NOMO-1 treated with dmso at 0.1 percent for 144 hours (cell line): ENCODE measurements around the gene MYO1G.

Experiments
- DNase-seq: peaks from one replicate; lab custom pipeline; 2025; ENCODE audit not compliant: unreplicated experiment; lab: John Stamatoyannopoulos, UW

The MYO1G gene

DNA sequence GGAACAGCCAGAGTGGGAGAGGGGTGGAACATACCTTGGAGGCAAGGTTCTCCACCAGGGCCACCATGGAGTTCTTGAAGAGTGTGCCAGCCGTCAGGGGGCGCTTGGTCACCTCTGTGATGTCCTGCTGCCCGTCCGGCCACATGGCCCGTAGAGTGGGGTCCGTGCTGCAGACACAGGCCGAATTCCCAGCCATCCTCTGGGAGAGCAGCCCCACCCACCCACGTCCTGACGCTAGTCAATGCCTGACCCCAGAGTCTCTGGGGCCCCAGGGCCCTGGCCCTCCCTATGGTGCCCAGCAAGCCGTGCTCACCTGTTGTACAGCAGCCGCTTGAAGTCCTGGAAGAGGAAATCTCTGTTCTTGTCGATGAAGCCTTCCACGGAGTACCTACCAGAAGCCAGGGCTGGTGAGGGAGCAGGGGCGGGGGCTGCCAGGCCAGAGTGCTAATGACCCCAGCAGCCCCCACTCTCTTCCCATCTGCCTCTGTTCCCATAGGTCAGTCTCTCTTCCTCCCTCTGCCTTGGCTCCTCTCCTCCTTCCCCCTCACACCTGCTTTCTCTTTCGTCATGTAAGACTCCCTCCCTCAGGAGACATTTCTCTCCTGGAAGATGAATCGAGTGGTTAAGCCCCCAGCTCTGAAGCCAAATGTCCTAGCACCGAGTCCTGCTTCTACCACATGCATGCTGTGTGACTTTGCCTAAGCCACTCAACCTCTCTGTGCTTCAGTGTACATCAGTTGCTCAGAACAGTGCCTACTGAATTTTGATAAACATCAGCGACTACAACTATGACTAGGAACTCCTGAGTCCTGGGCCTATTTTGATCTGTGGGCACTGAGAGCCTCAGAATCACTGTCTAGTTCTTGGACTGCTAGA, 11.0 kb downstream of the MYO1G start:
- no peak for DNase-seq

DNA sequence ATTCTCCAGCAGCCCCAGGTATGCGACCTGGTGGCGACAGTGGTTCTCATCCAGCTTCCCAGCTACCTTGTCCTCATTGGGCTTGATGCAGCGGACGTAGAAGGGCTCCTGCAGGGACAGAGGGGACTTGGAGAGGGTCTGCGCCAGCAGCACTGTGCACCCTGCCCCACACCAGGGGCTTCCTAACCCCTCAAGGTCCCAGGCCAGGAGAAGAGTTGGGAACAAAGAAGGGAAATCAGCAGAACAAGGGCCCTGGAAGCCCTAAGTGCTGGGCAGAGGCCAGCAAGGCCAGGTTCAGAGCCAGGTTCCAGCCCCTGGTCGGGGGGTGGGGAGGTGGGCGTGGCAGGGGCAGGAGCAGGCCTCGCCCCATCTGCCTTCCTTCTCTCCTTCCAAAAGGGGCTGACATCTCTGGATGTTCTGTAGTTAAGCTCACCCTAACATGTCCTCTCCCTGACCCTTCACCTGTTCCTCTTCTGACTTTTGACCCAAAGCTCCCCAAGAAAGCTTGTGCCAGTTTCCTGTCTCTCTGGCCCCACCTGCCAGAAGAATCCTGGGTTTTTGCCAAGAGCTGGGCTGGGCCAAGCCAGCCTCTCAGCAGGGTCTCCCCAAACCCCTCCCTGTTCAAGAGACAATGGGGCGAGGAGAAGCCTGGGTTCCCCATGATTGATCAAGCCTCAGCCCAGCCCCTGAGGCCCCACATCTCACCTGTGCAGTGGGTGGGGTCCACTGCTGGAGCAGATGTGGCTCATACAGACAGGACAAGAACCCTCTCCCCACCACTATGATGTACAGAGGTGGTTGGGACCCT, 11.9 kb downstream of the MYO1G start:
- no peak for DNase-seq

DNA sequence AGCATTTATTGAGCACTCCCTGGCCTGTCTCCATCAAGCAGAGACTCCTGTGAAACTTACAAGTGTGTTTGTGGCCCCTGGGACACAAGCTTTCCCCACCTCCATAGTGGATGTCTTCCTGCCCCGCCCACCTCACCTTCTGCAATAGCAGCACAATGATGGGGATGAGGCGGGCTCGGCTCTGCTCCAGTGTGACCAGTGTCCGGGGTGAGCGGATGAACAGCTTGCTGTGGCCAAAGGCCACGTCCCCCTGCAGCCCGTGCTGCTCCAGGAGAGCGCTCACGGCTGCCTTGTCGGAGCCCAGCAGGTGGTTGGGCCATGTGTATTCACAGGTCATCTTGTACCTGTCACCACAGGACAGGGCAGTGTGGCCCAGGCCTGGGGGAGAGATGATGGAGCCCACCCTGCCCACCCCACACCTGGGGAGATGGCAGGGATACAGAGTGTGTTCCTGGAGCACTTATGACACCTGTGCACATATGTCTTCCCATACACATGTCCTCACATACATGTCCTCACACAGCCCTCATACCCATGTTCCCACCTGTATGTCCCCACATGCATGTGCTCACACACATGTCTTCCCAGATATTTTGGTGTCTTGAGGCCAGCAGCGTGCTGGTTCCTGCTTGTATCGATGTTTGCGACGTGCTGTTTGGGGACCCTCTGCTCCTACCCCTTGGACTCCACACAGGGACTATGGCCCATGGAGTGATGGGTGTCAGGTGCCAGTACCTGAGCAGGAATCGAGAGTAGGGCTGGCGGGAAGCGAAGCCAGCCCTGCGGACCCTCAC, 12.7 kb downstream of the MYO1G start:
- DNase-seq, result no peak

DNA sequence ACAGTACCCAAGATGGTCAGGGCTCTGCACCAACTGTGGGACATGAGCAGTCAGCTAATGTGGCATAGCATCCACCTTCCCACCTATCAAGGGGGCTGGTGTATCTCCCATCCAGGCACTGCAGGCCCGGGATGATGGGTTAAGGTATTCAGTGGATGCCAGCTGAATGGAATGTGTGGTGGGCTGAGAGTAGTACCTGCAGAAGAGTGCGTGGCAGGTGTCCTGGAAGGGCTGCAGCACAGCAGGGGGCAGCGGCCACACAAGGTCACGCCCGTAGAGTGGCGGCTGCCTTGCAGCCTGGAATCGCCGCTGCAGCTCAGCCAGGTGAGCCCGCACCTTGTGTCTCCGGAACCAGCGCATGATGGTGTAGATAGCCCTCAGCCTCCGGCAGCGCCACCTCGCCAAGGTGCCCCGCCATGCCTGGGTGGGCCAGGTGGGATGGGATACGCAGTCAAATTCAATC, 13.3 kb downstream of the MYO1G start:
- no peak for DNase-seq

DNA sequence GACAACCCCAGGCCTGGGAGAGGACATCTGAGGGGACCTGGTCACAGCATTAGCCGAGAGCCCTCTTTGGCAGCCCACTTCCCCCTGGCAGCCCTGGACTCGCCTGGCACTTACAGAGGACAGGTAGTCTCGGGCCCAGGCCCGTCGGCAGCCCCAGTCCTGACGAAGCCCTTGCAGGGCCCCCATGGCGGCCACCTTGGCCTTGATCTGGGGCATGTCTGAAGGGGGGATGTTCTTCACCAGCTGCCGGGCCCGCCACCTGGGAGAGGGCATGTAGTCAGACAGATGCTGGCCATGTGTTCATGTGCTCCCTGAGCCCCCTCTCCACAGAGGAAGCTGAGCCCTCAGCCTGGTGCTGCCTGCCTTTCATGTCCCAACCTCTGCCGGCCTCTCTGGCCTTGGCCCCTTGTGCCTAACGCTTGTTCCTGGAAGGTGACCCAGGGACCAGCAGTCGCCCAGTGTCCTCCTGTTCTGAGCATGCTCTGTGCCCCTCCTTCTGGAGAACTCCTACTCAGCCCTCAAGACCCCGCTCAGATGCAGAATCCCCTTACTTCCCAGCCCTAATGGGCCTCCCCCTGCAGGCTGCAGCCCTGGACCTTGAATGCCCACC, 13.9 kb downstream of the MYO1G start:
- no peak for DNase-seq

DNA sequence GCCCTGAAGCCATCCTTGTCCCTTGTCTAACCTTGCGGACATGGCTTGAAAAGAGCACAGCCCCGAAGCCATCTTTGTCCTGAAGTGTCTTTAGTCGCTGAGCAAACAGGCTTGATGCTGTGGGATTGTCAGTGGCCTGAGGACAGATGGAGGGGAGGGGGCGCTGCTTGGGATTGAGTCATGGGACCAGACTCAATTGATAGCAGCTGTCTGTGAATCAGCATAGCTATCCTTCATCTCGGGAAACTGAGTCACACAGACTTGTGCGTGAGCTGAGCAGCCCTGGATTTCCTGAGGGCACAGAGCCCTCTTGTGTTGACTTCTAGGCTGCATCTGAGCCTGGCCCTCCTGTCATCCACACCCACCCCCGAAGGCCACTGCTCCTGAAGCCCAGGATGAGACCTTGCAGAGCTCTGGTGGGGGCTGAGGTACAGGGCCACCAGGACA, 14.4 kb downstream of the MYO1G start:
- no peak for DNase-seq

DNA sequence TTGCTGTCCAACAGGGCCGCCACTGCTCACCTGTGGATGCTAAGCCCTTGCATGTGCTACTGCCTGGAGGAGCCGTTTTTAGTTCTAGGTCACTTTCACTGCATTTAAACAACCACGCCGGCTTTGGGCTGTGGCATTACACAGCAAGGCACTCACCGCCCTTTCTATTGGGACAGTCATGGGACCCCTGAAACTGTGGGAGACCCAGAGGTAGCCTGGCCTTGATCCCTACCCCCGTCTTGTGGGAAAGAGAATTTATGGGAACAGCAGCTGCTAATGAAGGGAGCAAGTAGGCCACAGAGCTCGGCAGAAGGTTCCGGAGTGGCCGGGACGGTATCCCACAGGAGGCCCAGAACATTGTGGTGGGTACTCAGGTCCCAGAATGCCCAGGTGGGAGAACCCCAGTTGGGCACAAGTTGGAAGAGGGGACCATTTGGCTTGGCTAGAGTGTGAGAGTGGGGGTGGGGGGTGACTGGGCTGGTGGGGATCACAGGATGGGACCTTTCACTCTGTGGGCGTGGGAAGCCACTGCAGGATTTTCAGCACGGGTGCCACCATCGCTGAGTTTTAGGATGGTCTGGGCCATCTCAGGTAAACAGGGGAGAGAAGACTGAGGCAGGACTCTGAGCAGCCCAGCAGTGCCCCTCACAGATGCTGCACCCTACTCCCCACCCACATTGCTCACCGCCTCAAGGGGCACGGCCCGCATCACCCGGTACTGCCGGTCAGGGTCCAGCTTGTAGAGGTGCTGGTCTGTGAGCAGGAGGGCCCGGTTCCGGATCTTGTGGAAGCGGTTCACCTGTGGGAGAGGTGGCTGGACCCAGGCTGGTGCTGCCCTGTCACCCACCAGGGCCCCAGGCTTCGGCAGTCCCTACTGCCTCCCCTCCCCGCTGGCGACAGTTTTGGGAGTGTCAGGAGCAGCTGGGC, 15.2 kb downstream of the MYO1G start:
- no peak for DNase-seq

DNA sequence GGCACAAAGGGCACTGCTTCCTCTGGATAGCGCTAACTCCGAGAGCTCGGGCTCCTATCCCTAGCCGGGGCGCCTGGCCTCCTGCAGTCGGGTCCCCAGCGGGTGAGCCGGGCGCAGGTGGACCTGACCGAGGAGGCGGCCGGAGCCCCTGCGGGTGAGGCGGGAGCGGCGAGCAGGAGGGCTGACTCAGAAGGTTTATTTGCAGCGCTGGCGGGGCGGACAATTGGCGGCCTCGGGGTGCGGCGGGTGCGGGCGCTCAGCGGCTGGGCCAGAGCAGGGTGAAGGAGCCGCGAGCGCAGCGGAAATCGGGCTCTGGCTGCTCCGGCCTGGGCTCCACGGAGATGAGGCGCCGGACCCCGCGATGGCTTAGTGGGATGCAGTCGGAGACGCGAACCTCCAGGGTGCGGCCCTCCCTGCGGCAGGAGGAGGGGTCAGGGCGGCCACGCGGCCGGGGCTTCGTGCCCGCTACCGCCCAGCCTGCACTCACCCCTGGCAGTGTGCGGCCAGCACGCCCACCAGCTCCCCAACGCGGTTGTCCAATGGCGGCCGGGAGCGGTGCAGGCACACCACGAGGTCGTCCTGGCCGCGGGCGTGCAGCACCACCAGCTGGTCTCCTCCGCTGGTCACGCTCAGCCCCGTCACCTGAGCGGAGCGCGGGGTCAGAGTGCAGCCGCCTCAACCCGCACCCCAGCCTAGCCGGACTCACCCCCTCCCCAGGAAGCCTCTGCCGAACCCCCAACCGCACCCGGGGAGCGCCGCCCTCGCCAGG, 16.1 kb downstream of the MYO1G start:
- DNase-seq, result no peak

DNA sequence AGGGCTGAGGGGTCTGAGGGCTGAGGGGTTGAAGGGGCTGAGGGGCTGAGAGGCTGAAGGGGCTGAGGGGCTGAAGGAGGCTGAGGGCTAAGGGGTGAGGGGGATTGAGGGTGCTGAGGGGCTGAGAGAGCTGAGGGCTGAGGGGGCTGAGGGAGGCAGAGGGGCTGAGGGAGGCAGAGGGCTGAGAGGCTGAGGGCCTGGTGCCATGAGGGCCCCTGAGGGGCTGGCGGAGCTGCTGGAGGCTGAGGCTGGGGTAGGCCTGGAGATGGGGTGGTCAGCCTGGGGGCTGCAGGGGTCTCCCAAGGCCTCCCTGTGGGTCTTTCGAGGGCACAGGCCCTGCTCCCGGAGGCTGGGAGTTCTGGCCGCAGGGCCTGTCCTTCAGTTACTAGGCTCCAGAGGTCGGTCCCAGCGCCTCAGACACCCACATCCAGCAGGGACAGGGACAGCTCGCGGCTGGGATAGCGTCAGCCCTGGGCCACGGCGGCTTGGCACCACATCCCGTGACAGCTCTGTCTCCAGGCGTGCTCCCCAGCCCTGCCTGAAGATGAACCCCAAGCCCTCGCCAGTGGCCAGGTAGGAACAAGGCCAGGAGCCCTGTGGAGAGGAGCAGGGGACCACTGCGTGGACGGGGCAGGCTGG, 16.9 kb downstream of the MYO1G start:
- no peak for DNase-seq

DNA sequence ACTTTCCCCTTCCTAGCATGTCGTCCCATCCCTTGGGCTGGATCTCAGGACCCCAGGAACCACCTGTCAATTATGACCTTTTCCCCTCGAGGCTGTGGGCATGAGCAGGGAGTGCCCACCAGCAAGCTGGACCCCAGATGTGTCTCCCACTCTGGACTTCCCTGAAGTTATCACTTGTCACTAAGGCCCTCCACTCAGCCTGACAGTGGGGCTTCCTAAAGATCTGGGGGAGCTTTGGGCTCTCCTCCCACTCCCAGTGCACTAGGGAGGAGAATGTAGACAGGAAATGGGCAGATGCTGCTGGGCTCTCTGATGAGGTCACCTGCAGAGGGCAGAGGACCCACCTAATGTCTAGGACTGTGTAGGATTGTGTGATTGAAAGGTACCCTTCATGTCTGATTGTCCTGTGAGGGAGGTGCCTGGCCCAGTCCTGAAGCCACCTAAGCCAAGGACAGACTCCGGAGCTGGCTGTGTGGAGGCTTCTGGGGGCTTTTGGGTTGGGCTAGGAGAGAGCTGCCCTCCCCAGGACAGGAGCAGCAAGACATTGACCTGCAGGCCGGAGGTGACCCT, 18.7 kb downstream of the MYO1G start:
- no peak for DNase-seq

DNA sequence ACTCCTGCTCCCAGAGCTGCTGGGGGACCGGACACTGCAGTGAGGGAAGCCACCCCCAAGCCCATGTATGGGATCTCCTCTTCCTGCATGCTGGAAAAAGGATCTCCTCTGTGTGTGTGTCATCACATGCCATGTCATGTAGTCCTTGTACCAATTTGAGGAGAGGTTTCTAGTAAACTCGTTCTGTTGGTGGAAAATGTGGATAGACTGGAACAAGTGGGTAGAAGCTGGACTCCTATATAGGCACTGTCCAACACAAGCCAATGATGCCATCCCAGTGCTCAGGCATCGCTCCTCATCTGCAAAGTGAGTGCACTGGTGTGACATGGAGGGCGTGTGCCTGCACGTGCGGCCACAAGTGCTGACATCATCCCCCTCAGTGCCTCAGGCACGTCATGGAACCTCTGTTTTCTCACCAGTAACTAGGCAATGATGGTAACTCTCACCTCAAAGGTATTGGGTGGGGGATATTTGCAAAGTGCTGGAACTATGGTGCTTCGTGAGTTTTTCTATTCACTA, 19.3 kb downstream of the MYO1G start:
- no peak for DNase-seq

DNA sequence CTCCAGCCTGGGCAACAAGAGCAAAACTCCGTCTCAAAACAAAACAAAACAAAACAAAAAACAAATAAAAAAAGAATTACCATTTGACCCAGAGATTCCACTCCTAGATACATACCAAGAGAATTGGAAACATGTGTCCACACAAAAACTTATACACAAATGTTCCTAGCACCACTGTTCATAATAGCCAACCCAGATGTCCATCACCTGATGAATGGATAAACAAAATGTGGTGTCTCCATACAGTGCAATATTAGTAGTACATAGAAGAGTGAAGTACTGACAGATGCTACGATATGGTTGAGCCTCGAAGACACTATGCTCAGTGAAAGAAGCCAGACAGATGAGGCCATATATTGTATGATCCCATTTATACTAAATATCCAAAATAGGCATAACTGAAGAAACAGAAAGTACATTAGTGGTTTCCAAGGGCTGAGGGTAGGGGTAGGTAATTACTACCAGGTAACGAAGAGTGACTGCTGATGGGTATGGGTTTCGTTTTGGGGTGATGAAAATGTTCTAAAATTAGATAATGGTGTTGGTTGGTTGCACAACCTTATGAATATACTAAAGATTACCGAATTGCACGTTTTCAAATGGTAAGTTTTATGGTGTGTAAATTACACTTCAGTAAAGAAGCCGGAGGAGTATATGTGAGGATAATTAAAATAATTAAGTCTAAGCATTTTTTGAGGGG, 20.0 kb downstream of the MYO1G start:
- DNase-seq, result no peak

DNA sequence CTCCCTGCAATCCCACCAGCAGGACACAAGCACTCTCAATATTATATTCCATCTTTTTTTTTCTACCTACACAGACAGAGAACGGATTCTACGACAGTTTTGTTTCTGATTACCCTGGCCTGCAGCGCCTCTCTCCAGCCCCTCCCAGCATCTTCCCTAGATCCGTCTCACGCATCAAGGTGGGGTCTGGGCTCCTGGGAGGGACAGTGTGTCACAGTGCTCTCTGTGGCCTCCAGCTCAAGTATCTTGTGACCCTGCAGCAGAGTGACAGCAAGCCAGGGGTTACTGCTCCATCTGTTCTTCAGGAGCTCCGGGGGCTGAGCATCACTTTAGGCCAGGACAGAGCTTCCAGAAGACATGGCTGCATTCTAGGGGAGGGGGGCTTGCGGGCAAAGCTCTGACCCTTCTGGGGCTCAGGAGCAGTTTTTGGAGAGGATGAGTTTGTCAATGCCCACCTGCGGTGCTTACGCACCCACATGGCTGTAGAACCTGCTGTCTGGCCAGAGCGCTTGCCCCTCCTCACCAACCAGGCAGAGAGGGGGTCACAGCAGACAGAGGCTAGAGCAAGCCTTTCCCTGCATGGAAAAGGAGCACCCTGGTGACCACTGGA, 22.6 kb downstream of the MYO1G start:
- DNase-seq, result no peak

DNA sequence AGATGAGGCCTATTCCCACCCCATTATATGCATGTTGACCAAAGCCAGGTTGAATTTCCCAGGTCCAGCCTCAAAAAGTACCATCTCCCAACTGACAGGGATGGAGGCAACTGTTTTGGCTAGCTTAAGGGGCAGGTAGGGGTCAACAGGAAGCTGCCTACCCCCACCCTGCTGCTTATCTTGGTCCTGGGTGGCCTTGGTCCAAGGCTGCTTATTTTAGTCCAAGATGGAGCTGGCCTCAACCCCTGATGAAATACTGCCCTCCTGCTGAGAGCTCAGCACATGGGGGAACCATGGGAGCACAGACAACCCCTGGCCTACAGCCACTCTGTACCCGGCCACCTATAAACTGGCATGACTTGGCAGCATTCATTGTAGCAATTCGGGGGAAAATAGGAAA, 23.1 kb downstream of the MYO1G start:
- DNase-seq, result no peak

DNA sequence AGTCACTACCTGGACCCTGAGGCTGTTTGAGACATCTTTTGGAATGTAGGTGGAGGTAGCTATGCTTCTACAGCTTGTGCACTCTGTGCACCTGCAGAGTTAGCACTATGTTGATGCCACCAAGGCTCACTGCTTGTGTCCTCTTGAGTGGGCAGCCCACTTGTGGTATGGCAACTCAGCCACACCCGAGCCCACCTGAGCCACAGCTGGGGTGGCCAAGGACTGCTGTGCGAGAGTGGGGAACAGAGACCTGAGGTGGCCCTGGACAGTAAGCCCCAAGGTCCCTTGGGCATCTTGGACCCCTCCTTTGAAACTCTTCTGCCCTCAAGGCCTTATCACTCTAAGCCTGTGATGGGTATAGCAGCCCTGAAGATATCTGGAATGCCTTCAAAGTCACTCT, 25.7 kb downstream of the MYO1G start:
- no peak for DNase-seq

DNA sequence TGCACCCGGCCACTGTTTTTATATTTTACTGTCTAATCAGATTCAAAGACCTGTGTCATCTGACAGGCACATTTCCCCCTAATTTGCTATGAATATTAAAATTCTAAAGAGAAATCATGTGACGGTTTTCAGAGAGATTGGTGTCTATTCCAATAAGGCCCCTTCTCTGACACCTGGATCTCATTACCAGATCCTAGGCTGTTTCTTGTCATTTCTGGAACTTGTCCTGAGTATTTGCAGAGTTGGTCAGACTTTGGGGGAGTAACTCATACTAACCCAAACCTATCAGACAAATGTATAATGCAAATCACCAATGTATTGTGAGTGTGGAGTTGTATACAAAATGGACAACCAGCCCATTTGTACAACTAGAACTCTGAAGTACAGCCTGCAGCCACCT, 29.5 kb downstream of the MYO1G start:
- no peak for DNase-seq

DNA sequence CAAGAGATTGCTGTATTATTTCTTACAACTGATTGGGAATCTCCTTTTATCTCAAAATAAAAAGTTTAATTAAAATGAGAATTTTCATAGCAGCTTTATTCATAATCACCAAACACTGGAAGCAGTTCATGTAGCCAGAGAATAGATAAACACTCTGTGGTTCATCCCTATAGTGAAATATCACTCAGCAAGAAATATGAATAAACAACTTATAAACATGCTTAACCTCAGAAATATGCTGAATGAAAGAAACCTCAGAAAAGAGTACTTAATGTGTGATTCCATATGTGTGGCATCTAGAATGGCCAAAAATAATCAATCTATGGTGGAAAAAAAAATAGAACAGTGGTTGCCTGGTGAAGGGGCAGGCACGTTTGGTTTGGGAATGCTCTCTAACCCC, 33.3 kb downstream of the MYO1G start:
- DNase-seq, result no peak
